GM18517 (cell line): ENCODE results near the gene MCC.
"Not testable (repeated sequence)": the region's sequence is repeated elsewhere in the genome, so short reads cannot be mapped to it uniquely, and the experiment has no call there.

ENCODE experiments used
- ATAC-seq: cut with Tn5 transposase; IDR thresholded peaks from one replicate; pipeline ENCODE4 v1.9.1; 2021; ENCODE audit warnings: mild to moderate bottlenecking, moderate library complexity; ENCODE audit not compliant: unreplicated experiment

The MCC gene

GRCh38 chr5:113091622-113092021 lies 396.6 kb downstream of the MCC start:
- ATAC-seq: no peak

DNA sequence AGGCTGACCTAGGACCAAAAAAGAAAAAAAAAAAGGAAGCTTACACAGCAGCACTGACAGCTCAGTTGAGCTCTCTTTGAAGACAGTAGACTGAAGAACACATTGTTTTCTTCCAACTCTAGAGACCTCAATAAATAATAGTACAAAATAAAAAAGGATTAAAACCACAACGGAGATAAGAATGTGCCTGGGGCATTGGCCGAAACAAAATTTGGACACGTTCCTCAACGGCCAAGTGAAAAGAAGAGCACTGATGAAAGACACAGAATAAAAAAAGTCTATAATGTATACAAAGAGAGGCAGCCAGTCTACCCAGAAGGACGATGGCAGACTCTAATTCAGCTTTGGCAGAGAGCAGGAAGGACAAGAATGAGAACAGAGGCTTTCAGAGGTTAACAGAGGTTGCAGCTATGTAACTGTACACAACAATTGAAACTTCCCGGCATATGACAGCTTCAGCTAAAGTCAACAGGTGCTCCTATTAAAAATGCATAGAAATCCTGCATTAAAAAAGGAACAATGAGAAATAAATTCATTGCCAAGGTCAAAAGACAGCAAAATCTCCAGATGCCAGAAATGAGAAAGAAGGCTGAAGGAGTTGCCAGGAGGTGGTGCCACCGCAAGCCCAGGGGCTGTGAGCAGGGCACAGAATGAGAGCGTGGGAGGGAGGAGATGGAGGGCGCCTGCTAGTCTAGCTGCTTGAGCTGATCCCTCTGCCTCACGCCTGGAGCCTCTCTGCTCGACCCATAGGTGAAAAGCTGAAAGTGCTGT lies 397.7 kb downstream of the MCC start:
- ATAC-seq: no peak

DNA sequence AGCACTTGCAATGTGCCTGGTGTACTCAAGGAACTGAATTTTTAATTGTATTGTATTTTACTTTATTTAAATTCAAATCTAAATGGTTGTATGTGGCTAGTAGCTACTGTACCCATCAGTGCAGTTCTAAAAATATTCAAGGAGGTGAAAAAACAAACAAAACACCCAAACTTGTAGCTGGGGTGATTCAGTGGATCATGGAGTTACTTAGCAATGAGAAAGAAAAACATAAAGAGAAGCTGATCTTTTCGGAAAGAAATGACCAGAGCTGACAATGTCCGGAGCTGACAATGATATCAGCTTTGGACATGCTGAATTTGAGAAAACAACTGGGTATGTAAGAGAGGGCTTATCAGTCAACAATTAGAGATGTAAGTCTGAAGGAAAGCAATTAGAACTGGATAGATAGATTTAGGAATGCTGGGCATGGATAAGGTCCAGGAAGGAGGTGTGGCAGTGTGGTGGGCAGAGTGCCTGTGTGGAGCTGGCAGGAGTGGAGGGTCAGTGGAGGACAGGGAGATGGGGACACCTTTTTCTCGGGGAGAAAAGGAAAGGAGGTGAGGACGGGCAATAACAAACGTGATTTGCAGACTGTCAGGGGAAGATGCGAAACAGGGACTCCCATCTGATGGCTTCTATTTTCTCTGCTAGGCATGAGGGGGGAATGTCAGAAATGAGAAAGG lies 398.5 kb downstream of the MCC start:
- ATAC-seq: no peak

- no peak for ATAC-seq
These were observed 400.2 kb downstream of the MCC start for GRCh38 chr5:113087976-113088514.

- no peak for ATAC-seq
These were observed 402.3 kb downstream of the MCC start for GRCh38 chr5:113085880-113086409.

DNA sequence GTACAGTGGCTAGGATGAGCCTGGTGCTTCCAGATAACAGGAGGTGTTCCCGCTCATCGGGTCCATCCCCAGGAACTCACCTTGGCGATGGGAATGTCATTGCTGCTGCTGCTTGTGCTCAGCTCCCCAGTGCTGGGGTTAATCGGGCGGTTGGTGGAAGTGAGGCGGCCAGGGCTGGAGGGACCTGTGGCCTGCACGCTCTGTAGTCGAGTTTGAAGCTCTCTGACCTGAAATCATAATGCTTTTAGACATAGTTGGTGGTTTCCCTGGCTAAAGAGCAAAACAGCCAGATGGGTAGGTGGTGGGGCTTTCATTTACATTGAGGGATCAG lies 403.2 kb downstream of the MCC start:
- ATAC-seq: no peak

DNA sequence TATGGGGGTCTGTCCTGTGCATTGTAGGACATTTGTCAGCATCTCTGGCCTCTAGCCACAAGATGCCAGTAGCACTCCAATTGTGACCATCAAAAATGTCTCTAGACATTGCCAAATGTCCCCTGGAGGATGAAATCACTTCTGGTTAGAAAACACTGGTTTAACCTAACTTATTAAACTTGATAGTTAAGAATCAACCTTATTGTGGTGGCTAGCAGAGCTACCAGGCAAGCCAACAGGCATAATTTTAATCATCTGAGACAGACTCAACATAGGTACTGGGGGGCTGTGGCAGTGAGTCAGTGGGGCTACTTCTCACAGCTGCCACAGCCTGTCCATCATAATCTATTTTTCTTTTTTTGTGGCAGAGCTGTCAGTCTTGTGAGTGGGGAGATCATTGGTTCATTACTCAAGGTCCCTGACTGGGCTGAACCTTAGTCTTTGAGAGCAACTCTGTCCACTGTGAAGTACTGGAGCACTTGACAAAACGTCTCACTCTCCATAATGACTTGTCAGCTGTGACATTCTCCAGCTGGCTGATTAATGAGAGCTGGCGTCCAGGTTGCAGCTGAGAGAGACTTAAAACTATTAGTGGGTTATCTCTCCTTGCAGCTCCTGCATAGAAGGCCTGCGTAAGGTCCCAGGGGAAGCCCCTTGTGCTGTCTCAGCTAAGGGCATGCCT lies 403.7 kb downstream of the MCC start:
- no peak for ATAC-seq

- ATAC-seq: no peak
These were observed 404.8 kb downstream of the MCC start for GRCh38 chr5:113083481-113083880.

DNA sequence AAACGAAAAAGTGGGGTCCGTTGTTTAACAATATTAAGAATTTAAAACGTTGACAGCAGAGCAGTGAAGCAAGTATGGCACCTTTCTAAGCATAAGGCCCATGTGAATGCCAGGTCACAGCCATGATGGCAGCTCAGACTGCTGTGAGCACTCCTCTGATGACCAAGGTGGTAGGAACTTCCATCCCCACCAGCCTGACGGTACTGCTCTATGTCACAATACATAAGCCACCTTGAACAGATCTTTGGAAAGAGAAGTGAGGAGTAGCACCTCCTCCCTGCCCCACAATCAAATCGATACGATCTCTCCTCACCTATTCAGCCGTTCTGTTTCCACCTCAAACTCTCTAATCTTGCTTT lies 405.7 kb downstream of the MCC start:
- ATAC-seq: no peak

GRCh38 chr5:113081881-113082546 lies 406.2 kb downstream of the MCC start:
- ATAC-seq: no peak

DNA sequence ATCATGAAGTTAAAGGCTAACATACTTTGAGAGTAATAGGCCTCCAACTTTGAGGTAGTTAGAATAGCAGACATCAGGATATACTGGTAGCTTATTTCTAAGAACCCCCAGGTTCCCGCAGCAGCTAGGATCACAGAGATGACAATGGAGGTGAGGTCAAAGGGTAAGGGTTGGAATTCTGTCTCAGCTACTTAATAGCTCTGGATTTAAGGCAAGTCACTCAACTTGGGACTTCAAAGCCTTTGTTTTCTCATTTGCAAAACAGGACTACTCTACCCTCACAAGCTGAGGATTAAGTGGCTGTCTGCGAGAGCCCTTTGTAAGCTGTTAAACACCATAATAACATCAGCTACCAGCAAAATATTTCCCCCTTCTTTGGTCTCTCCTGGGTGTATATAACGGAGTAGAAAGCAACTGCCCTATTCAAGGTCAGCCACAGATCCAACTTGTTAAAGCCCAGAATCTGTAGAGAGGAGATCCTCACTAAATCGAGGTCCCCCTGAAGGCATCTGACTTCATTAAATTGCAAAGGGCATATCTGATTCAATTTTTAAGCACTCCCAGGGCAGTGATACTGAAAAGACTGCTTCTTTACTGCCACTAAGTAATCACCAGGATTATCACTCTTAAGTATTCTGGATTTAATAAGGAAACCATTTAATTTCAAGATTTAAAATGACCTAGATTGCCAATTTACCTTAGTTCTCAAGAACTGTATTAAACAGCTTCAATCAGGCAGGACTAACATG lies 407.0 kb downstream of the MCC start:
- ATAC-seq: no peak

DNA sequence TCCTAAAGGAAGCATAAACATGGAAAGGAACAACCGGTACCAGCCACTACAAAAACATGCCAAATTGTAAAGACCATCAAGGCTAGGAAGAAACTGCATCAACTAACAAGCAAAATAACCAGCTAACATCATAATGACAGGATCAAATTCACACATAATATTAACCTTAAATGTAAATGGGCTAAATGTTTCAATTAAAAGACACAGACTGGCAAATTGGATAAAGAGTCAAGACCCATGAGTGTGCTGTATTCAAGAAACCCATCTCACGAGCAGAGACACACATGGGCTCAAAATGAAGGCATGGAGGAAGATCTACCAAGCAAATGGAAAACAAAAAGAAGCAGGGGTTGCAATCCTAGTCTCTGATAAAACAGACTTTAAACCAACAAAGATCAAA lies 411.6 kb downstream of the MCC start:
- ATAC-seq: not testable (repeated sequence)

DNA sequence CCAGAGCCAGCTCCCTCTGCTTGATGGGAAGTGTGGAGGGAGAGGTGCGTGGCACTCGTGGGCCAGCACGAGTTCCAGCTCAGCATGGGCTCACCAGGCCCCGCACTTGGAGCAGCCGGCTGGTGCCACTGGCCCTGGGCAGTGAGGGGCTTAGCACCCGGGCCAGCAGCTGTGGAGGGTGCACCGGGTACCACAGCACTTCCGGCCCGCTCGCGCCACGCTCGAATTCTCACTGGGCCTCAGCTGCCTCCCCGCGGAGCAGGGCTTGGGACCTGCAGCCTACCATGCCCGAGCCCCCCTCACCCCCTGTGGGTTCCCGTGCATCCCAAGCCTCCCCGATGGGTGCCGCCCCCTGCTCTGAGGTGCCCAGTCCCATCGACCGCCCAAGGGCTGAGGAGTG lies 413.2 kb downstream of the MCC start:
- no peak for ATAC-seq

DNA sequence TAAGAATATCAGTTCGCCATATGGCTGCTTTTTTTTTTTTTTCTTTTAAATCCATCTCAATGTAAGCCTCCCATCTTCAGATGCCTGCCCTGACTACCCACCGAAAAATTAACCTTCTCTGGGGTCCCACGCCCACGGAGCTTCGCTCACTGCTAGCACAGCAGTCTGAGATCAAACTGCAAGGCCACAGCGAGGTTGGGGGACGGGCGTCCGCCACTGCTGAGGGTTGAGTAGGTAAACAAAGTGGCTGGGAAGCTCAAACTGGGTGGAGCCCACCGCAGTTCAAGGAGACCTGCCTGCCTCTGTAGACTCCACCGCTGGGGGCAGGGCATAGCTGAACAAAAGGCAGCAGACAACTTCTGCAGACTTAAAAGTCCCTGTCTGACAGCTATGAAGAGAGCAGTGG lies 414.6 kb downstream of the MCC start:
- ATAC-seq: not testable (repeated sequence)

GRCh38 chr5:113071401-113071800 lies 416.9 kb downstream of the MCC start:
- ATAC-seq: no peak

- ATAC-seq: no peak
These were observed 417.4 kb downstream of the MCC start for GRCh38 chr5:113070901-113071300.

GRCh38 chr5:113068559-113068958 lies 419.7 kb downstream of the MCC start:
- ATAC-seq: no peak

GRCh38 chr5:113067635-113068344 lies 420.5 kb downstream of the MCC start:
- no peak for ATAC-seq

GRCh38 chr5:113065626-113066025 lies 422.6 kb downstream of the MCC start:
- ATAC-seq: no peak

- no peak for ATAC-seq
These were observed 423.4 kb downstream of the MCC start for GRCh38 chr5:113064806-113065205.
